ENCODE results near the gene TAS1R2.

TAS1R2 gene

GRCh38 chr1:18802231-18802630 is 57.2 kb downstream of the TAS1R2 start:
- H3K27ac ChIP-seq, result no peak overlapping the region
- ChIA-PET CTCF (no interaction called here), POLR2A (ENCODE audit: low non-redundant PET) (no interaction called here)
- no peak for DNase-seq (ENCODE audit: low spot score)
- no peak for TF ChIP-seq CTCF (conservative IDR thresholded peaks at IDR 0.05; ENCODE audit: low read depth)

GRCh38 chr1:18800258-18800657 is 59.2 kb downstream of the TAS1R2 start:
- no peak for TF ChIP-seq CTCF (conservative IDR thresholded peaks at IDR 0.05; ENCODE audit: low read depth)
- DNase-seq (ENCODE audit: low spot score), result no peak
- POLR2A ChIA-PET (ENCODE audit: low non-redundant PET), result no interaction called here
- CTCF ChIA-PET, result no interaction called here
- no peak overlapping the region for H3K27ac ChIP-seq

GRCh38 chr1:18799454-18799853 is 60.0 kb downstream of the TAS1R2 start:
- no peak for TF ChIP-seq CTCF (conservative IDR thresholded peaks at IDR 0.05; ENCODE audit: low read depth)
- ChIA-PET POLR2A (ENCODE audit: low non-redundant PET) (no interaction called here), CTCF (interaction anchor here (0.6 kb wide), 1 partner anchor 30 kb away, joined by 3 read pairs; no protein-coding TSS in a partner anchor)
- DNase-seq (ENCODE audit: low spot score), result no peak
- no peak overlapping the region for H3K27ac ChIP-seq

- DNase-seq (ENCODE audit: low spot score), result no peak
- CTCF ChIA-PET, result interaction anchor here (0.6 kb wide), 2 partner anchors 30 to 301 kb away, joined by 3 read pairs; no protein-coding TSS in a partner anchor
These were observed 60.5 kb downstream of the TAS1R2 start for GRCh38 chr1:18798946-18799345.

GRCh38 chr1:18798533-18798932 is 60.9 kb downstream of the TAS1R2 start:
- ChIA-PET CTCF (interaction anchor here (0.6 kb wide), 1 partner anchor 302 kb away, joined by 3 read pairs; no protein-coding TSS in a partner anchor), POLR2A (ENCODE audit: low non-redundant PET) (no interaction called here)
- no peak for TF ChIP-seq CTCF (conservative IDR thresholded peaks at IDR 0.05; ENCODE audit: low read depth)
- no peak for DNase-seq (ENCODE audit: low spot score)
- no peak overlapping the region for H3K27ac ChIP-seq

More at GRCh38 chr1:18798946-18799345, 60.5 kb downstream of the TAS1R2 start:
- POLR2A ChIA-PET (ENCODE audit: low non-redundant PET), result no interaction called here
- no peak for TF ChIP-seq CTCF (conservative IDR thresholded peaks at IDR 0.05; ENCODE audit: low read depth)
- H3K27ac ChIP-seq, result no peak overlapping the region

GRCh38 chr1:18796950-18797349 is 62.5 kb downstream of the TAS1R2 start:
- POLR2A ChIA-PET (ENCODE audit: low non-redundant PET), result no interaction called here
- CTCF ChIA-PET, result interaction anchor here (0.7 kb wide), 1 partner anchor 473 kb away, joined by 3 read pairs; no protein-coding TSS in a partner anchor
- no peak overlapping the region for H3K27ac ChIP-seq
- no peak for DNase-seq (ENCODE audit: low spot score)
- TF ChIP-seq CTCF (conservative IDR thresholded peaks at IDR 0.05; ENCODE audit: low read depth), result no peak

Data from RWPE1 (cell line).